Rectal smooth muscle tissue (tissue), 1 donor: ENCODE data around the gene GADD45G.

Experiments used
- H3K27ac ChIP-seq: one replicate; pipeline ENCODE4 v1.7.0; 2013; ENCODE audit warnings: low read depth, low read length, inconsistent platforms
- H3K27me3 ChIP-seq: one replicate; pipeline ENCODE4 v1.7.0; 2013; ENCODE audit warnings: low read length; ENCODE audit not compliant: control insufficient read depth, insufficient read depth
- H3K36me3 ChIP-seq: one replicate; pipeline ENCODE4 v1.7.0; 2013; ENCODE audit warnings: low read length; ENCODE audit not compliant: control insufficient read depth, insufficient read depth
- H3K4me1 ChIP-seq: one replicate; pipeline ENCODE4 v1.7.0; 2013; ENCODE audit warnings: low read length; ENCODE audit not compliant: control insufficient read depth, insufficient read depth
- H3K4me3 ChIP-seq: one replicate; pipeline ENCODE4 v1.7.0; 2013; ENCODE audit warnings: low read length
- H3K9ac ChIP-seq: one replicate; pipeline ENCODE4 v1.7.0; 2013; ENCODE audit warnings: low read length

GADD45G gene

DNA sequence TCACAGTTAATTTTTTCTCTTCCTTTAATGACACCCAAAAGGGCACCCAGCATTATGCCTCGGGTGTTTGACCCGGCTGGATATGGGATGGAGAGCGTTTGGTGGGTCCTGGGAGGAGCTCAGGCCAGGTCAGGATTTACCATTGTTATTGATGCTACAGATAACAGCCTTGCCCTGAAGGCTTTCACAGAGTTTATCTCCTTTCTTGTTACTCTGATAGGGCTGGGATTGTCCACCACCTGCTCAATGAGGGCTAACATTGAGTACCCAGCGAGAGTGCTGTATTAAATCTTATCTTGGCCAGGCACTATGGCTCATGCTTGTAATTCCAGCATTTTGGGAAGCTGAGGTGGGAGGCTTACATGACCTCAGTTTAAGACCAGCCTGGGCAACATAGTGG lies 37.2 kb downstream of the GADD45G start:
- Histone ChIP-seq H3K9ac (no peak overlapping the region), H3K4me3 (no peak overlapping the region), H3K27ac (no peak overlapping the region), H3K36me3 (no peaks in the 10 kb centered on the region), H3K27me3 (no peaks in the 10 kb centered on the region), H3K4me1 (peaks cover 9% of the 10 kb centered on the region)

DNA sequence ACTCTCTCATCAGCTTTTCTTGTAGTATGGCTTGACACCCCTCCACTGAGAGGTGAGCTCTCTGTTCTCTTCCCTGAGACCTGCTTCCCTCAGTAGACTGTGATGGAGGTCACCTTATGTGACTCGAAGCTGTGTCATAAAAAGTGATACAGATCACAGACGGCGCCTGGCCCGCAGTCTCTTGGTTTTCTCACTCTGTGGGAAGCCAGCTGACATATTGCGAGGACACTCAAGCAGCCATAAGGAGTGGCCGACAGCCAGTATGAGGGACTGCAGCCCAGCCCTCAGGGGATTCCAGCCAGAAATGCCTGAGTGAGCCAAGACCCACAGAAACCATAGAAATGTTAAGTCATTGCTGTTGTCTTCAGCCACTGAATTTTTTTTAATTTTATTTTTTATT lies 38.0 kb downstream of the GADD45G start:
- Histone ChIP-seq H3K4me3 (no peak overlapping the region), H3K4me1 (peaks cover 9% of the 10 kb centered on the region), H3K27ac (no peak overlapping the region), H3K9ac (no peak overlapping the region), H3K36me3 (no peaks in the 10 kb centered on the region), H3K27me3 (no peaks in the 10 kb centered on the region)

DNA sequence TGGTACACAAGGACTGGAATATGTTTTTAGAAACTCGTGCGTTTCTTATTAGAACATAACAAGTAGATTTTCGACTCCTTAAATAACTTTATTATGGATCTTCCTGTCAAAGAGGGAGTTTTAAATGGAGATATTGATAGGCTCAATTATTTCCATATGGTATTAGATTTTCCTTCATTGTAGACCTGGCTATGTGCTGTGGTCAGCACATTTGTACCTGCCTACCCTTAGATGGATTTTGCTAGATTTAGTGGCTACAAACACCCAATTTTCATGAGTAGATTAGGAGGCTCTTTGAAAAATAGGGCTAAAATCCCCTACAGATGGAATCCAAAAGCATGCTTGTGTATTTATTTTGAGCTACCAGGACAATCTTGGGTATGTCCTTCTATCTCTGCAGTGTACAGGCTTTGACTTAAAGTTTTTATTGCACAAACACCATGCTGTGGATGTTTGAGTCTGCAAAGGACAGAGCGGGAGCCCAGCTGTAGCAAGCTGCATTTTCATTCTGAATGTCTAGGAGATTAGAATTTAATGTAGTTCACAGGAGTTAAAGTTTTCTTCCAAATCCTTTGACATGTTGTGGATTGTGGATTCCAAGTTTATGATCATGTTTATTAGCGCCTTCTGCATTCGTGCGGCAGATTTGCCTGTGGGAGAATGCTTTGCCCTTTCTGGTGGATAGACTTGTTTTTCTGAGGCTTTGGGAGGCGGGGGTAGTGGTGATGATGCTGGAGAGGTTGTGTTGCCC lies 41.6 kb downstream of the GADD45G start:
- Histone ChIP-seq H3K4me1 (no peaks in the 10 kb centered on the region), H3K4me3 (no peak overlapping the region), H3K27me3 (no peaks in the 10 kb centered on the region), H3K9ac (no peak overlapping the region), H3K27ac (no peak overlapping the region), H3K36me3 (no peaks in the 10 kb centered on the region)

DNA sequence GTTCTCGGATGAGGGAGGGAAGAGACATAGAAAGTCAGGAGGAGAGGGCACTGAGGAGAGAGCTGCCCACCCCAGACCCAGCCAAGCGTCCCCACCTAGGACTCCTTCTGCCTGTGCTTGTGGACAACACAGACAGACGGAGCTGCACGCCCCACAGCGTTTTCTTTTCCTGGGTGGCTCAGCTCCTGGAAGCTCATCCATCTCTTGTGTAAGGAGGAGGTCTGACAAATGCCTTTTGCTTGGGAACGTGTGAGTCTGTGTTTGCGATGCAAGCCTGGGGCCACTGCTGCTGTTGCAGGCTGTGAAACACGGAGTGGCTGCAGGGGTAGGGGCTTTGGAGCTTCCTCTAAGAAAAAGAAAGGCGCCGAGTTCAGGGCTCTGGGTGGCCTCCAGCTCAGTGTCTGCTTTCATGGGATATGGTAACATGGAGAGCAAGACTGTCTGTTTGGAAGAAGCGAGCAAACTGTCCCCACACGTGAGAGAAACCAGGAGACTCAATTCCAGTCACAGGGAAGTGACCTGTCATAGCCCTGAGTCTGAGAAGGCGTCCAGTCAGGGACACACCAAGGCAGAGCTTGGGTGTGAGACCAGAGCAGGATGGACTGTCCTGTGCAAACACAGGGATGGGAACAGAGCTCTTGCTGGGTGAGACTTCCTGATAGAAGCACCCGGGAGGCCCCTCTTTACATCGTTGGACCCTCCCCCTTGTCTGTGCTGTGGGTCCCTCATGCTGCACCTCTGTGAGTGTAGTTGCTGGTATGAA lies 42.7 kb downstream of the GADD45G start:
- H3K27ac ChIP-seq: no peak overlapping the region
- H3K9ac ChIP-seq: no peak overlapping the region

DNA sequence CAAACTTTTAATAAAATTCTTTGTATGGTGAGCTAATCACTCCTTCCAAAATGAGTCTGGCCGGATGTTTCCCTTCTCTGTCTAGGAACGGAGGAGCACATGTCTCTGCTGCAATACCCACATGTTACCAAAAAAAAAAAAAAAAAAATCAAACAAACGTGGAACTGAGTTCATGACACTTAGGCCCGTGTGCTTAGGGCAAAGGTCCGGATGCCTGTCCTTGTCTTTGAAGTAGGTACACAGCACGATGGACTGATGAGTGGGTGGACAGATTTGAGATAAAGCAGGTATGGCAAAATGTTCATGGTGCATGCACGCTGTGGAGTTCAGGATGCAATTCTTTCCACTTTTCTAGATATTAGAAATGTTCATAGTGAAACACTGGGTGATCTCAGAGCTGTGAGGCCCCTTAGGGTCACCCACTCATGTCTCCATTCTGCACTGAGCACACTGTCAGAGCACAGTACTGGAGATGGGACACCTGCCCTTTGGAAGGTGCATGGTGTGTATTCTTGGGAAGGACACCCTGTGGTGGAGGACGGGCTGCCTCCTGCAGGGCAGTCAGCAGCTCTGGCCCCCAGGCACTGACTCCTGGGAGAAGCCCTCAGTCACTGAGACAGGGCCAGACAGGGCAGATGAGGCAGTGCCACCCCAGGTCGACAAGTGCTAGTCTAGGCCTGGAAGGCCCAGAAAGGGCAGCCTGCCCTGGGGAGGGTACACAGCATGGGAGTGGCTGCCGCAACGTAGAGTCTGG lies 43.6 kb downstream of the GADD45G start:
- H3K27ac ChIP-seq: no peak overlapping the region
- H3K4me1 ChIP-seq: no peaks in the 10 kb centered on the region
- H3K27me3 ChIP-seq: no peaks in the 10 kb centered on the region
- no peak overlapping the region for H3K4me3 ChIP-seq
- no peaks in the 10 kb centered on the region for H3K36me3 ChIP-seq
- H3K9ac ChIP-seq: no peak overlapping the region

More for the DNA sequence above, 42.7 kb downstream of the GADD45G start:
- no peak overlapping the region for H3K4me3 ChIP-seq
- H3K4me1 ChIP-seq: no peaks in the 10 kb centered on the region
- no peaks in the 10 kb centered on the region for H3K36me3 ChIP-seq
- no peaks in the 10 kb centered on the region for H3K27me3 ChIP-seq

DNA sequence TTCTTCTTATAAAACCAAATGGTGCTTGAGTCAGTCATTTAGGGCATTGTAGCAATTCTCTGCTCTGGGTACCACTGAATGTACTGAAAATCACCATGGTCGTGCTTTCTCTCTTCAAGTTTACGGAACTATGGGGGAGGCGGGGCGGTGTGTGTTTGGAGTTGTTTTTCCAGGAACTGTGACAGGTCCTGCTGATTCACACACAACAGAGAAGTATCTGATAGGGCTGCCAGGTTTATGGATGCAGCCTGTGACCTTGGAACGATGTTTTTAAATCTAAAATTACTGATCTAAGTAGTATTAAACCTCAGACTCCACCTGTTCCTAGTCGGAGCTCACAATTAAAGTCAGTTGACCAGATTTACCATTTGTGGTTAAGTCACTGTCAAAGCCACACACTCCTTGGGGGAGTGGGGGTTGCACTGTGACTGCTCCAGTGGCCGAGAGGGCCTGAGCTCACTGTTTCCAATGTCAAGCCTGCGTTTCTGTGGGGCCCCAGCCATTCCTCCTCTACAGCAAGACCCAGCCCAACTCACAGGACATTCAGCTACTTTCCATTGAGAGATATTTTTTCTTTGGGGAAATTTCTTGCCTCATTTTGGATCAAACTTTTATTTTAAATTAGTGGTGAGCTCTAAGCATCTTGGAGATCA lies 44.4 kb downstream of the GADD45G start:
- Histone ChIP-seq H3K36me3 (no peaks in the 10 kb centered on the region), H3K4me1 (no peaks in the 10 kb centered on the region), H3K27me3 (no peaks in the 10 kb centered on the region), H3K9ac (no peak overlapping the region), H3K27ac (no peak overlapping the region), H3K4me3 (no peak overlapping the region)

DNA sequence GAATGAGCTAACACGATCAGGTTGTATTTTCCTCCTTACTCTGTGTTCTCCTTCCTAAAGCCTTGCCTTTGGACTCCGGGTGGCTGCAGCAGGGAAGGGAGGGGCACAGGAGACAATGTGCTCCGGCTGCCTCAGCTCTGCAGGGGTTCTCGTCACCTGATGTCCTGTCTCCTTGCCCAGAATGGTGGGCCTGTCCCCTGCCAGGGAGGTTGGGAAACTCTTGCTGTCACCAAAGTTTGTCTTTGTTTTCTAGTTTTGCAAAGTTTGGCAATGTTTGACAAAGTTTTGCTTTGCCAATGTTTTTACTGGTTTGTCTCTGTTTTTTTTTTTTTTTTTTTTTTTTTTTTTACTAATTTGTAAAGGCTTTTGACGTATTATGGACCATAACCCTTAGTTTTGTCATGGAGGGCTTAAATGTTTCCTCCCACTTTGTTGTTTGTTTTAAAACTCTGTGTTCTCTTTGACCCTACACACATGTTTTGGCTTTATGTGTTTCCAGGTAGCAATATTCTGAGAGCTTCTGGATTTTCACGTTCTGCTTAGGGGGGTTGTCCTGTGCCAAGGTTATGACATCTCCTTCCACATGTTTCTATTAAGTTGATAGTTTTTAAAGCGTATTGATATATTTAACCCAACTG lies 49.3 kb downstream of the GADD45G start:
- H3K4me3 ChIP-seq: no peak overlapping the region
- H3K27ac ChIP-seq: no peak overlapping the region
- no peaks in the 10 kb centered on the region for H3K36me3 ChIP-seq
- H3K27me3 ChIP-seq: no peaks in the 10 kb centered on the region
- H3K4me1 ChIP-seq: no peaks in the 10 kb centered on the region
- no peak overlapping the region for H3K9ac ChIP-seq

DNA sequence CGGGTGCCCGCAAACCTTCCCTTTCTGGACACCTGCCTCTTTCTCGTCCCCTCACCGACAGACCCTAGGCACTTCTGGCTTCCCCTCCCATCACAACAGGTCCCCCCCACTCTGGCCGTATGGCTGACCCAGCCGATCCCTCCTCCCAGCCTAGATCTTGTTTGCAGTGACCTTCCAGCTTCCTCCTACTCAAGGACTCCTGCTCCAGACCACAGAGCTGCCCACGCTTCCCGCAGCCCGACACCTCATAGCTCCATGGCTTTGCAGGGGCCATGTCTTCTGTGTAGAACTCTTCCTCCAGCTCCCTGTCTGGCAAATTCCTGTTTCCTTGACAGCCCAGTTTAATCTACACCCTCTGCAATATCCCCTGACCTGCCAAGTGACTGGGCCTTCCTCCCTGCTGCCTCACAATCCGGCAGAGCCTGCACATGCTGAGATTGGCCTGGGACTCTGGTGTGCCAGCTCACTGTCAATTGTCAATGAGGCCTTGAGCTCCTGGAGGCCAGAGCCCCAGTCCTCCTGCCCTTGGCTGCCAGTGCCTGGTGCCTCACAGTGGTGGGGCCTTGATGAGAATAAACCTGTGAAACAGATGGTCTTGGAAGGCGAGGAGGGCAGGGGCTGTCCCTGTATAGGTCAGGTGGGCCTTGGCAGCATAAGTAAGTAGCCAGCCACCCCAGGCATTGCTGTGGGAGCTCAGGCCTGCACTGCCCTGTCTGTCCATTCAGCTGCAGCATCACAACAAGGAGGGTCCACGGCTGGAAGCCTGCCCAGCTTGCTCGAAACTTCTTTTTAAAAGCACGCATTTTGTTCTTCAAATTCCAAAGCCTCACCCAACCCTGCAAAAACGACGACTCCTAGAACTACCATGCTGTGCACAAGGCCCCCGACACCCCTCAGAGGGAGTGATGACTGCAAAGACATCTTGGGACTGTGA lies 50.5 kb downstream of the GADD45G start:
- no peaks in the 10 kb centered on the region for H3K4me1 ChIP-seq
- no peak overlapping the region for H3K27ac ChIP-seq
- no peaks in the 10 kb centered on the region for H3K36me3 ChIP-seq
- H3K9ac ChIP-seq: no peak overlapping the region
- no peak overlapping the region for H3K4me3 ChIP-seq
- no peaks in the 10 kb centered on the region for H3K27me3 ChIP-seq
